ENCODE data around the gene HABP2.

- TF ChIP-seq CTCF (conservative IDR thresholded peaks at IDR 0.05; ENCODE audit: low read depth, low read length) (no peak), MAFK (IDR thresholded peaks at IDR 0.05; ENCODE audit: low read depth, low read length) (no peak), POLR2A (IDR thresholded peaks at IDR 0.05; ENCODE audit: low read depth, low read length) (no peak), SMC3 (IDR thresholded peaks at IDR 0.05; ENCODE audit: low read depth, low read length) (no peak), RAD21 (IDR thresholded peaks at IDR 0.05; ENCODE audit: low read length) (no peak), USF2 (IDR thresholded peaks at IDR 0.05; ENCODE audit: low read depth, low read length) (no peak)
These were observed 11.9 kb upstream of the HABP2 start for GRCh38 chr10:113540845-113541548.

Measured in IMR-90 (cell line).